GM21447 (cell line): ENCODE data around the gene FBXO3.

ENCODE experiments used
- ATAC-seq: cut with Tn5 transposase; IDR thresholded peaks from one replicate; pipeline ENCODE4 v1.9.1; 2021; ENCODE audit not compliant: unreplicated experiment

The FBXO3 gene

GRCh38 chr11:33772870-33773269 lies 1.4 kb downstream of the FBXO3 start:
- ATAC-seq = no peak

DNA sequence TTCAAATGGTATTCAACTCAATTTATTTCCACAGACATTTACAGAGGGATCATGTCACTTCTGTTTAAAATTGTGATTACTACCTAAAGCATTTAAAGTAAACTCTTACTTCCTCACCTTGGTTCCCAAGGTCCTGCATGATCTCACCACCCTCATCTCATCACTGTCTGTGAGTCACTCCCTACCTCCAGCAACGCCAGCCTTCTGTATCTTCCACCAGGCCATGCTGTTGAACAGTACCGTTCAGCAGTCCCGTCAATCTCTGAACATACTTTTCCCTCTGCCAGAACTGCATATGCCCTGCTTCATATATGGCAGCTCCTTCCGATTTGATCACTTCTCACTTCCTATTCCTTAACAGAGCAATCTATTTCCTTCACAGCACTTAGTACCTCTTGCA lies 2.0 kb downstream of the FBXO3 start:
- no peak for ATAC-seq

DNA sequence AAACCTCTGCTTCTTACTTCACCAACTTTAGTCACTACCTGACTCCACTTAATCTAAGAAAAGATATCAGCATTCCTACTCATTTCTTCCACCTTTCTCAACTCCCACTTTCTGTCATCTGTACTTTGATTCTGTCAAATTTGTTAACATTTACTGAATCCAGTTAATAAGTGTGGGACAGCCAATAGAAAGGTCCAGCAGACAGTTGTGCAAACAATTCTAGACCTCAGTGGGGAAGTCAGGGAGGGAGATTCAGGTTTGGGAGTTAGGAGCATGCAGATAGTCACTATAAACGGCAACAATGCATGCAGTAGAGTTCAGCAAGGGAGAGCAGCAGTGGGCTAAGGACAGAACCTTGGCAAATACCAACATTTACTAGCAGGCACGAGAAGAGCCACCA lies 4.1 kb downstream of the FBXO3 start:
- no peak for ATAC-seq

- no peak for ATAC-seq
Measured at GRCh38 chr11:33769542-33769941, 4.8 kb downstream of the FBXO3 start.

DNA sequence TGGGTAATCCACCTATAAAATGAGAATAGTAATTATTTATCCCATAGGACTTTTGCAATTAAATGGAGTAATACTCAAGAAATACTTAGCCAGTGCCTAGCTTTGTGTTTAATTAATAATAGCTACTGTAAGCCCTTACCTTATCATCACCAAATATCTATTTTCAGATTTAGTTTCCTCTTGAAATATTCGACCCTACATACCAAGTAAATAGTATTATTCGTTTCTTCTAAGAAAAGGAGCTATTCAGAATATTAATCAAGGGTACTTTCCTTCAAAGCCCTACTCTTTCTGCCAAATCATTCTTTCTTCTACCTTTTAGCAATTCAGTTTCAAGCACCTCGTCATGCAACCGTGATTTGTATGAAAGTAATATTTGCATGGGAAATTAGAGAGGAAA lies 6.7 kb downstream of the FBXO3 start:
- no peak for ATAC-seq

DNA sequence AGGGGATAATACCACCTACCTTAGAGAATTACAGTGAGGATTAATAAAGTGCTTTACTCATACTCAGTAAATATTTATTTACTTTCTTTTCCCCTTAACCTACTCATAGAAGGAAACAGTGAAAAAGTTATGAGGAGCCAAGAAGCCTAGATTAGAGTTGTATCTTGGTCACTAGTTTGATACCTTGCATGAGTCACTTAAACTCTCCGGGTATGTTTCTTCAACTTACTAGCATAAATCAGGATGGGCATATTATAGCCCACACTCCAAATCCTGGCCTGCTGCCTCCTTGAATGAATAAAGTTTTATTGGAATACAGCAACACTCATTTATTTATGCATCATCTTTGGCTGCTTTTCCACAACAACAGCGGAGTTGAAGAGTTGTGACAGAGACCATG lies 8.2 kb downstream of the FBXO3 start:
- ATAC-seq = no peak

- ATAC-seq = peak; percentile 92
Measured at GRCh38 chr11:33761471-33761870, 12.8 kb downstream of the FBXO3 start.

DNA sequence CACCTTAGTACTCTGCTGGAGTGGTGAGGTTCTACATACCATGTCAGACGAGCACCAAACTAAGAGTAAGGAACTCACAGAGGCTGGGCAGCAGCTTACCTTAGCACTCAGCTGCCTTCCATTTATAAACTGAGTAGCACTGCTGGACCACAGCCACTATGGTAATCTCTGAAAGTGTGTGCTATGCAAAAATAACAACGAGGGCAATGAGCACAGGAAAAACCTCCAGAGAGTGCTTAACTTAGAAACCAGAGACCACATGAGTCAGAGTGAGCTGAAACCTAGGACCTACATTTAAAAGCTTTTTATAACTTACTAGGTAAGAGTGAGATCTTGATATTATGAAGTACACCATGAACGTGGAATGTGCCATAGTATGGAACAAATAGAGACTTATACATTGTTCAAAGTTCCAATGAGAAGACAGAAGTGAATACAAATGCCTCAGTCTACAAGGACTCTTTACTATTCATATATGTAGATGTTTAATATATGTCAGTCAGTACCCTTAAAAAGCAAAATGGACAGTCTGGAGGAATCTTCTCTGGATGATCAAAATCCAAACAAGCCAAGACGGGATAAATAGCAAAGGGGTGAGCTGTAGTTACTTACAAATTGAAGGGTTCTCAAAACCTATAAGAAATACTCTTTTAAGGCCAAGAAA lies 20.9 kb downstream of the FBXO3 start:
- ATAC-seq = peak; percentile 99

GRCh38 chr11:33751878-33752277 lies 22.4 kb downstream of the FBXO3 start:
- no peak for ATAC-seq

DNA sequence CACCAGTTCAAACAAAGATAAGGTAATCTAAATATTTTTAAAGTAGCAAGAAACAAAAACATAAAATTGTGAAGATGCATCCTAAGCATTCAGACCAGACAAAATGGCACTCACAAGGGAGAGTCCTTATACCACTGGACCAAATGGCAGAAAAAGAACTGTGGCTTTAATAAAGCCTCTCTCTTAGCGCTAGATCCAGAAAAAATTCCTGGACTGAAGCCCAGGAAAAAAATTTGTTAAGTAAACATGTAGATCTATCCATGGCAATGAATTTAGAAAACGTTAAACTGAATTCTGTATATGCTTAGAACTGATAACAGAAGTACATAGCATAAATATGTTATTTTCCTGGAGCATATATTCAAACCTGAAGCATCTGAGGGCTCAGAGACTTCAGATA lies 26.3 kb downstream of the FBXO3 start:
- no peak for ATAC-seq

DNA sequence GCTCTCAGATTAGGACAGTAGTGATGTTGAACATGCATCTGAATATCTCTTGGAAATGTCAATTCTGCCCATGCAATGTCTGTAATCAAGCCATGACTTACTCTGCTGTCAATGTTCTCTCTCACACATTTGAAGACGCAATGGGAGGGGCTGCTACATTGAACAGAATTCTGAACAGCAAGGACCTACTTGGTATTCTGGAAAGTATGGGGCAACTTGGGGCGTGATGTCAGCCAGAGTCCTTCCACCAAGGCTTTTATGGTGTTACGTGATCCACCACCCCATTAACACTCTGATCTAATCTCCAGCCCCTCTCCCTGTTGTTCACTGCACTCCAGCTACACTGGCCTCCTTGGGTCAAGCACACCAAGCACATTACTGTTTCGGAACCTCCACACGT lies 31.0 kb downstream of the FBXO3 start:
- no peak for ATAC-seq

GRCh38 chr11:33742249-33742851 lies 32.0 kb downstream of the FBXO3 start:
- no peak for ATAC-seq

DNA sequence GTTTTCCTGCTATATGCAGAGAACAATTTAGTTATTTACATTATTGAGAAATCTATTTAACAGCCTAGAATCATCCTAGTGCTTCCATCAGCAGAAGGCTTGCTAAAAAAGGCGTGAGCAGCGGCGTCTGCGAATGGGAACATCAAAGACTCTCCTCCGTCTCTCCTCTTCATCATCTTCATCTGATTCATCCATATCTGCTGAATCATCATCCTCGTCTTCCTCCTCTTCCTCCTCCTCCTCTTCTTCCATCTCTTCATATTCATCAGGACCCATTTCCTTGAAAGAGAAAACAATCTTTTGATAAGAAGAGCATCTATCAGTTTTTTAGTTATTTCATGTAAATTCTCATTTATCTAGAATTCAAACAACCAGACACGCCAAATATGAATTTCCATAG lies 32.5 kb downstream of the FBXO3 start:
- ATAC-seq = no peak

DNA sequence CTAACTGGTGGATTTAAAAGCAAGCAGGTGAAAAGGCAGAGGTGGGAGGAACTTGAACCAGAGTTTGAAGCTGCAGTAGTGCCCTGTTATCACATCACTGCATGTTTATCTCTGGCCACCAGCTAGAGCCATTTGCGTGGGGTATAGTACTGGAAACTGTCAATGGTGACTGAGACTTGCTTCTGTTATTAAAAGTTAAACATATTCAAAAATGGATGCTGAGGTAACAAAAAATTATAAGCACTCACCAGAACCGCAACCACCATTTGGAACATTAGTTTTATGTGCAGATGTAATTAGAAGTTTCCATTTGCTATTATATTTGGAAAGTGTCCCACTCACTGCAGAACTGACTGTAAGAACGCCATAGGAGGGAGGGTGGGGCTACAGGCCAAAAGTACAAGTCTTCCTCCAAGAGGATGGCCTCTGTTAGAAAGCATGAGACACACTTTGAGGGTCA lies 36.9 kb downstream of the FBXO3 start:
- ATAC-seq = no peak

DNA sequence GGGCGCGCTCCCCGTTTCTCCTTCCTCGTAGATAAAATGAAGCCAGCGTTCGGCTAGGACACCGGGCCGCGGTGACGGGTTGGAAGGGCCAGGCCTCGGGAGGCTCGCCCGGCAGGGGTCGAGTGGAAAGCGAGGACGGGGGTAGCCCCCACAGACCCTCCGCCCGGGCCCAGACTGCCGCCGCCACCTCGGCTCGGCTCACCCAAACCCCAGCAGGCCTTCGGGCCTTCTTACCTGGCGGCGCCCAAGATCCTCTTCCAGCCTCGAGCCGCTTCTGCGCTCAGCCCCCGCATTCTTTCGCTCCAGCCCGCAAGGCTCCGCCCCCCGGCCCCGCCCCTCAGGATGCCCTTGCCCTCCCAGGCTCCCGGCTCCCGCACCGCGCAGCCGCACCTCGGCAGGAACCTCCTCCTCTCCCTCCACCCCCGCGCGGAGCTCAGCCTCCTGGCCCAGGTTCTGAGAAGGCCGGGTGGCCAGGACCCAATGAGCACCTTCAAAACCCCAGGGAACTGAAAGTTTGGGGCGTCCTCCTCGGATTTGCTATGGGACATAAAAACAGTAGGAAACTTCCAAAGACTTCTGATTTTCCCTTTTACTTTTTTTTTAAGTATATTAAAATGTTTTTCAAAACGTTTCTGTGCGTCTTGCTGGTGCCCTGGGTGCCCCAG lies 38.0 kb downstream of the FBXO3 start, which contains the start of gene CD59:
Gene CD59 (minus strand): TSS at position 276 of the 665 bp plus-strand sequence. CDS start 13,978 bp downstream, outside the sequence.
- peak; percentile 65 for ATAC-seq

DNA sequence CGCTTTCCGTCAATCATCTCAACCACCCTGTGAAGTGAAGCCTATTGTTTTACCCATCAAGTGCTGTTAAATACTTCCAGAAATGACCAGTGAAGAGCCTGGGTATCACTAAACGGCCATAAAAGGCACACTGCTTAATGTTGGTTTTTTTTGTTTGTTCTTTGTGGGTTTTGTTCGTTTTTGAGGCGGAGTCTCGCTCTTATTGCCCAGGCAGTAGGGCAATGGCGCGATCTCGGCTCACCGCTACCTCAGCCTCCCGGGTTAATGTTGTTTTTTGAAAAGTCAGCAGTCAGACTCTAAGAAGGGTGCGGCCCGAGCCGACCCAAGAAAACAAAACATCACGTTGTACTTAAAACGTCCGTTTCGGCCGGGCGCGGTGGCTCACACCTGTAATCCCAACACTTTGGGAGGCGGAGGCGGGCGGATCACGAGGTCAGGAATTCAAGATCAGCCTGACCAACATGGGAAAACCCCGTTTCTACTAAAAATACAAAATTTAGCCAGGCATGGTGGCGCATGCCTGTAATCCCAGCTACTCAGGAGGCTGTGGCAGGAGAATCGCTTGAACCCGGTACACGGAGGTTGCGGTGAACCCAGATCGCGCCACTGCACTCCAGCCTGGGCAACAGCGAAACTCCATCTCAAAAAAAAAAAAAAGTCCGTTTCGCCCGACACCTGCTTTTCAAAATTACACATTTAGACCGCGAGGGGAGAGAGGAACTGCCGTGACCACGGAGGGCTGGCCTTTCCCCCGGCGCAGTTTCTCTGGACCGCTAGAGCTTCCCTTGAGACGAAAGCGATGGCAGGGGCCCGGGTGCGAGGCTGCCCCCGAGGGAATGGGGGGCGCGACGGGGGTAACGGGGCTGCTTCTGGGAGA lies 38.8 kb downstream of the FBXO3 start:
- peak; percentile 55 for ATAC-seq

DNA sequence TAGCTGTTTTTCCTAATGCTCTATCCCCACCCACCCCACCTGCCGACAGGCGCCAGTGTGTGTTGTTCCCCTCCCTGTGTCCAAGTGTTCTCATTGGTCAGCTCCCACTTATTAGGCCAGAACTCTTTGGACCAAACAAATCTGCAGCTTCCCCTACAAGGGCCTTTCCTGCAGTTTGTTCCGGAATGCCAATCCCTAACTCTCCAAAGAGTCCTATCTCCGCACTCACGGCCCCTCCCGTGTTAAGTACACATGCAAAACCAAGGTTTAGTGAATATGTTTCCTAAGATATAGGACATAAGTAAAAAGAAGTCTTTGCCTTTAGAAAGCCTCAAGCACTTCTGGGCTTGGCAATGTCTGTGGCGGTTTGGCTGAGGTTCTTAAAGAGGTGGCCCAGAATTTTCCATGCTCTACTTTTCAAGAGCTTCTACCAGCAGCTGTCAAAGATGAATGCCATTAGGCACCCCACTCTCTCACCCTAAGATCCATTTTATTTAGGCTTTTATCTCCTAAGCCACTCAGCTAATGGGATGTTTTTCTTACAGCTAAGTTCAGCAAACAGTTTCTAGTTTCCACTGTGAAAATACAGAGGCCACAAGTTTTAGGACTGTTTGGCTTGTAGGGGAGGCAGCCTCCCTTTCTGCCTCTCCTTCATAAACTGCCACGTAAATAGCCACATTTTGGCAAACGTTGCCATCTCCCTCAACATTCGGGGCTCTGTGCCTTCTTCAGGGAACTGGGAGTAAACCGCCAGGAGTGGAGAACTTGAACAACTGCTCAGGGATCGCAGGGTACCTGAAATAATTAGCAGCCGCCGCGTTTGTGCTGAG lies 39.7 kb downstream of the FBXO3 start:
- no peak for ATAC-seq

DNA sequence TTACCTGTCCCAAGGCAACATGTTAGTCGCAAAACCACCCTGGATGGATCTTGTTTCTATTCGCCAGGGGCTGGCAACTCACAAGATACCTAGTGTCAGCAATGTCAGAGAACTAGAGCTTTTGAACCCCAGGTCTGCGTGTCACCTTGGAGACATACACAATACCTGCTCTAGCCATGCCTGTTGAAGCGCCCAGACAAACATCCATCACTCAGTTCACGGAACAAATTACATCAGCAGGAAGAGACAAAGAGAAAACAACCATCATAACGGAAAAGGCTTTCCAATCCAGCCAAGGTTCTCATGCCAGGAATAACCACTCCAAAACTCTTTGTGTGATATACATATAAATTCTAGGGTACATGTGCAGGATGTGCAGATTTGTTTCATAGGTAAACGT lies 40.3 kb downstream of the FBXO3 start:
- no peak for ATAC-seq

DNA sequence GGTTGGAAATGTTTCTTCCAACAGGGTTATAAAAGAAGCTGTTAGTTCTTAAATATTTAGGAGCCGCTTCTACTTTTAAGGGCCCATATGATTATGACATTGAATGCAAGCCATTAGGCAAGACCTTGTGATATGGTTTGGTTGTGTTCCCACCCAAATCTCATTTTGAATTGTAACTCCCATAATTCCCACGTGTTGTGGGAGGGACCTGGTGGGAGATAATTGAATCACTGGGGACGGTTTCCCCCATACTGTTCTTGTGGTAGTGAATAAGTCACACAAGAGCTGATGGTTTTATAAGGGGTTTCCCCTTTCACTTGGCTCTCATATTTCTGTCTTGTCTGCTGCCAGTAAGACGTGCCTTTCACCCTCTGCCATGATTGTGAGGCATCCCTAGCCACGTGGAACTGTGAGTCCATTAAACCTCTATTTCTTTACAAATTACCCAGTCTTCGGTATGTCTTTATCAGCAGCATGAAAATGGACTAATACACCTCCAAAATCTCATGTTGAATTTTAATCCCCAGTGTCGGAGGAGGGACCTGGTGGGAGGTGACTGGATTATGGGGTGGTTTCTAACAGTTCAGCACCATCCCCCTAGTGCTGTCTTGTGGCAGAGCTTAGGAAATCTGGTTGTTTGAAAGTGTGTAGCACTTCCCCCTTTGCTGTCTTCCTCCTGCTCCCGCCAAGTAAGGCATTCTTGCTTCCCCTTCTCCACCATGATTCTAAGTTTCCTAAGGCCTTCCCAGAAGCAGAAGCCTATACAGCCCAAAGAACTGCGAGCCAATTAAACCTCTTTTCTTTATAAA lies 42.4 kb downstream of the FBXO3 start:
- no peak for ATAC-seq

DNA sequence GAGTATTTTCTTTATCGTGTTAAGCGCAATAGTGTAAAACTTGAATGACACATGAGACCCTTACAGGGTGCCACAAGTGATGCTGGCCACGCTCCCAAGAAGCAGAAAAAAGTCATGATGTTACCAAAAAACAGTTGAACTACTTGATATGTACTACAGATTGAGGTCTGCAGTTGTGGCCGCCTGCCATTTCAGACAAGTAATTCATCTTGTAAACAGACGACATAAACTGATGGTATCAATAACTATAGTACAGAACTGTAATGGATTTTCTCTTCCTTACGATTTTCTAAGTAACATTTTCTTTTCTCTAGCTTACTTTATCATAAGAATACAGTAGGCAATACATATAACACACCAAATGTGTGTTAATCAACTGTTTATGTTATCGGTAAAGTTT lies 43.6 kb downstream of the FBXO3 start:
- ATAC-seq = no peak
